Measurements from ENCODE around the gene CAMK2G.
"Not testable (repeated sequence)": the region's sequence is repeated elsewhere in the genome, so short reads cannot be mapped to it uniquely, and the experiment has no call there.

The CAMK2G gene

GRCh38 chr10:73840056-73840402 is 34.3 kb downstream of the CAMK2G start:
- DNase-seq (ENCODE audit: low read depth, low spot score) = no peak

GRCh38 chr10:73839276-73839966 is 34.9 kb downstream of the CAMK2G start:
- DNase-seq (ENCODE audit: low read depth, low spot score) = no peak

GRCh38 chr10:73838827-73839226 is 35.5 kb downstream of the CAMK2G start:
- no peak for DNase-seq (ENCODE audit: low read depth, low spot score)

GRCh38 chr10:73838008-73838567 is 36.3 kb downstream of the CAMK2G start:
- DNase-seq (ENCODE audit: low read depth, low spot score) = no peak

GRCh38 chr10:73837072-73837471 is 37.3 kb downstream of the CAMK2G start:
- no peak for DNase-seq (ENCODE audit: low read depth, low spot score)

- DNase-seq (ENCODE audit: low read depth, low spot score) = no peak
Measured at GRCh38 chr10:73836427-73836980, 37.9 kb downstream of the CAMK2G start.

GRCh38 chr10:73829090-73829489 is 45.3 kb downstream of the CAMK2G start:
- DNase-seq (ENCODE audit: low read depth, low spot score) = not testable (repeated sequence)

- DNase-seq (ENCODE audit: low read depth, low spot score) = no peak
Measured at GRCh38 chr10:73828161-73828560, 46.2 kb downstream of the CAMK2G start.

GRCh38 chr10:73827346-73828089 is 46.8 kb downstream of the CAMK2G start:
- no peak for DNase-seq (ENCODE audit: low read depth, low spot score)

- no peak for DNase-seq (ENCODE audit: low read depth, low spot score)
Measured at GRCh38 chr10:73824146-73824725, 50.1 kb downstream of the CAMK2G start.

GRCh38 chr10:73823391-73823790 is 51.0 kb downstream of the CAMK2G start:
- no peak for DNase-seq (ENCODE audit: low read depth, low spot score)

GRCh38 chr10:73819513-73820093 is 54.8 kb downstream of the CAMK2G start:
- no peak for DNase-seq (ENCODE audit: low read depth, low spot score)

- no peak for DNase-seq (ENCODE audit: low read depth, low spot score)
Measured at GRCh38 chr10:73819081-73819480, 55.3 kb downstream of the CAMK2G start.

- DNase-seq (ENCODE audit: low read depth, low spot score) = no peak
Measured at GRCh38 chr10:73818402-73818801, 56.0 kb downstream of the CAMK2G start.

GRCh38 chr10:73817826-73818225 is 56.5 kb downstream of the CAMK2G start:
- no peak for DNase-seq (ENCODE audit: low read depth, low spot score)

- DNase-seq (ENCODE audit: low read depth, low spot score) = no peak
Measured at GRCh38 chr10:73816917-73817729, 57.2 kb downstream of the CAMK2G start.

- no peak for DNase-seq (ENCODE audit: low read depth, low spot score)
Measured at GRCh38 chr10:73815719-73816030, 58.7 kb downstream of the CAMK2G start.

- DNase-seq (ENCODE audit: low read depth, low spot score) = no peak
Measured at GRCh38 chr10:73814896-73815718, 59.2 kb downstream of the CAMK2G start.

- DNase-seq (ENCODE audit: low read depth, low spot score) = no peak
Measured at GRCh38 chr10:73814276-73814895, 60.0 kb downstream of the CAMK2G start.

- no peak for DNase-seq (ENCODE audit: low read depth, low spot score)
Measured at GRCh38 chr10:73813333-73813732, 61.0 kb downstream of the CAMK2G start.

Data from activated CD4-positive, CD25-positive, alpha-beta regulatory T cell treated with anti-CD3 and anti-CD28 coated beads, Interleukin-2, amount 50 U/mL, for 16 hours (primary cell).